ENCODE results near the gene OR2AG1.
"Not testable (repeated sequence)": the region's sequence is repeated elsewhere in the genome, so short reads cannot be mapped to it uniquely, and the experiment has no call there.

OR2AG1 gene

DNA sequence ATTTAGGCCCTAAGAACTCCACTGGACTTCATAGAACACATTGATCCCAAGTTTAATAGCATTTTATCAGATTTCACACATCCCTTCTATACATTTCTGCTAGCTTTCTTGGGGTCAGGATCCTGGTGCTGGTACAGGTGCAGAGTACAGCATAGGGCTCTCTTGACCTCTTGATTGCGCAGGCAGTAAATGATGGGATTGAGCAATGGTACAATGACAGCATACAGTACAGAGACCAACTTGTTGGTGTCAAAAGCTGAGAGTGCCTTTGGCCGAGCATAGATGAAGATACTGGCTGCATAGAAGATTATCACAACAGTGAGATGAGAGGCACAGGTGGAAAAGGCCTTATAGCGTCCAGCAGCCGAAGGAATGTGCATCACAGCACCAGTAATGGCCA is 11.8 kb downstream of the OR2AG1 start:
- DNase-seq, result no peak

DNA sequence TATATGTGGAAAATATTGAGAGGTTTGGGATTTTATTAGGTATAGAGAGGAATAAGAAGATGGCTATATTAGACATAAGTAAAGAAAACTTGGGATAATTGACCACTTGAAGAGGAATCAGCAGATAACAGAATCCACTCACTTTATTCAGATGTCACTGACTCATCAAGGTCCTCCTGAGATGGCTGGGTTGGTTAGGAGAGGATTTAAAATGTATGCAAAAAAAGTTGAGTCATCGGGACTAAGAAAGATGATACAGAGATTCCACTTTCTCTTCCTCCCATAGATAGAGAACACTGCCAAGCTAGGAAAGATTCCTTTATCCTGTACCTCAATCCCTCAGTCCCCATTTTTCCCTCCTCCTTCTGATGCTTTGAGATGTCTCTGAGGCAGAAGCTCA is 16.6 kb downstream of the OR2AG1 start, which contains the start of gene OR6A2:
OR6A2 (minus strand) TSS at position 288 of the 400 bp plus-strand sequence. CDS start 3,981 bp downstream, outside the sequence.
- no peak for DNase-seq

DNA sequence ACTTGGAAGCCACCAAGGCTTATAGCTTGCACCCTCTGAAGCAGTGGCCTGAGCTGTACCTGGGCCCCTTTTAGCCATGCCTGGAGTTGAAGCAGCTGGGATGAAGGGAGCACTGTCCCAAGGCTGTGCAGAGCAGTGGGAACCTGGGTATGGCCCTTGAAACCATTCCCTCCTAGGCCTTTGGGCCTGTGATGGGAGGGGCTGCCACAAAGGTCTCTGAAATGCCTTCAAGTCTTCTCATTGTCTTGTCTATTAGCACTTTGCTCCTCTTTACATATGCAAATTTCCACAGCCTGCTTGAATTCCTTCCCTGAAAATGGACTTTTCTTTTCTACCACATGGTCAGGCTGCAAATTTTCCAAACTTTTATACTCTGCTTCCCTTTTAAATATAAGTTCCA is 18.3 kb downstream of the OR2AG1 start:
- not testable (repeated sequence) for DNase-seq

GRCh38 chr11:6812390-6813005 is 29.7 kb downstream of the OR2AG1 start:
- DNase-seq, result peak; percentile 35

GRCh38 chr11:6813656-6814055 is 30.8 kb downstream of the OR2AG1 start:
- no peak for DNase-seq

DNA sequence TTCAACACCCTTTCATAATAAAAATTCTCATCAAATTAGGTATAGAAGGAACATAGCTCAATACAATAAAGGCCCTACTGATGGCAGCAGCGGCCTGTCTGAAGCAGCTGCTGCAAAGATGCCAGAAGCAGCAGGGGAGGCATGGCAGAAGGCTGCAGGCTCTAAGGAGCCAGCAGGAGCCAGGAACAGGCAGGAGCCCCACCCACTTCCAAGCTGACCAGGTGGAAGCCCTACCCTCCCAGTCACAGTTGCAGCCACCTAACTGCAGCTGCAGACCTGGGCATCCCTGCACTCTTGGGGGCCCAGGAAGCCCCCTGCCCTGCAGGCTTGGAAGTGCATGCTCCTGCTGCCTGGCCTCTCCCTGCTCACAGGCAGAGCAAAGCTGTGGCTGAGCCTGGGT is 34.9 kb downstream of the OR2AG1 start:
- no peak for DNase-seq

DNA sequence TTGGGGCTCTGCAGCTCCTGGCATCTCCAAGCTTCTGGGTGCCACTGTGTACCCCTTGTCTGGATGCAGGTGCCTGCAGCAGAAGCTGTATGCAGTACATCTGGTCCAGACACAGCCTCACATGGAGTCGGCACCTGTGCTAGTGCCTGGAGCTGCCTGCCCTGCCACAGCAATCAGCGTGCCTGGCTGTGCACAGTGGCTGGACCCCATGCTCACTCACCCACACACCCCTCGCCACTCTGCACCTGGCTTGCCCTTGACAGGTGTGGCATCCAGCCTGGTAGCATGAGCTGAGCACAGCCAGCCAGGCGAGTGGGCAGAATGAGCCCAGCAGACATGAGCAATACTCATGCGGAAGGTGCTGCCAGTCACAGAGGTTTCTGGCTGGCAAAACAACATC is 36.1 kb downstream of the OR2AG1 start:
- no peak for DNase-seq

GRCh38 chr11:6824136-6824823 is 41.5 kb downstream of the OR2AG1 start:
- DNase-seq, result no peak

DNA sequence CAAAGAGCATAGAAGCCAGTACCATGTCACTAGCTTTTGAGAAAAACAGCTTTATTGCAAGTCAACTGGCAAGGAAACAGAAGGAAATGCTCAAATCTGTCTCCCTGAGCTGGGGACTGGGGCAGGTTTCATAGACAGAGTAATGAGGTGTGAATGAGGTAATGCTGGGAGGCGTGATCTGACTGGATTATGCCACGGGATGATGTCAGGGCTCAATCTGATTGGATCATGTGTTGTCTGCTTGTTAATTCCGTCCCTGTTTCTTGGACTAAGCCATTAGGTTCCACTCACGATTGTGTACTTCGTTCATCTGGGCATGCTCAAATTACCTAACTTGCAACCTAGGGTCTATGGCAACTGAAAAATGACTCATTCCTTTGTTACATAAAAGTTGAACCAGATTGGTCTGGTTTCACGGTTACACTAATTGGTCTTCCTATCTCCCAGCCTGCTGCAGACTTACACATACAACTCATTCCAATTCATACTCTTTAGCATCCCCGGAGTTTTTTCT is 42.5 kb downstream of the OR2AG1 start:
- DNase-seq, result peak; percentile 31

- no peak for DNase-seq
Measured at GRCh38 chr11:6828103-6828502, 45.3 kb downstream of the OR2AG1 start.

DNA sequence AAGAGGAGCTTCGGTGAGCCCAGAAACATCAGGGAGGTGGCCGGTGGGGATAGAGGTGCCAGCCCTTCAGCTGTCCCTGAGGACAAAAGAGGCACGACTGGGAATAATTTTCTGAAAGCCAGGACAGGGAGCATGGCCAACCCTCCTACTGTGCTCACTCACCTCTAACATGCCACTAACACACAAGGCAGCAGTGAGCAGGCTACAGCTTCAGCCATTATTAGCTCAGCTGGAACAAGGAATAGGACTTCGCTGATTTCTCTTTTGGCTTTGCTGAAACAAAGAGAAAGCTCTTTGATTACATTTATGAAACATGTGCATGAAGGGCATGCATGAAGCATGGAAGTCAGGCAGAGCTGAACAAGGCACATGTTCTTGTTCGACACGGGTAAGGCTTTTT is 50.5 kb downstream of the OR2AG1 start:
- DNase-seq, result no peak

GRCh38 chr11:6834021-6834420 is 51.2 kb downstream of the OR2AG1 start:
- DNase-seq, result no peak
